ENCODE results near the gene FOXO4.

Gene FOXO4

DNA sequence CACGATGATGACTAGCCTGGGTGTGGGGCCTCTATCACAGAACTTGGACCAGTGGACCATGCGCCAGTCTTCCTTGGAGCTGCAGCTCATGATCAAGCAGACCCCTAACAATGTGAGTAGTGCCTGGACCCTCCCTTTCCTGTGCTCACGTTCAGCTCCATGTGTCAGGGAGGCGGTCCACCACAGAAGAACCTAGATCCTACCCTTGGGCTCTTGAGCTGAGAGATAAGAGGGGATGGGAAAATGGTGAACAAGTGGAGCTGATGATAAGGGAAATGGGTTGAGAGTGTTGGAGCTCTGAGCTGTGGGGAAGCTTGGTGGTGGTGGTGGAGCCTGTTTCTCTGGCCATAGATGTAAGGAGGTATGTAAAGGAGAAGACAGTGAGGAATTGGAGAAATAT, 35.9 kb downstream of the FOXO4 start:
- no peak for DNase-seq (ENCODE audit: low read depth, low spot score)

- DNase-seq (ENCODE audit: low read depth, low spot score) = no peak
Measured at GRCh38 chrX:71140440-71140839, 44.8 kb downstream of the FOXO4 start.

DNA sequence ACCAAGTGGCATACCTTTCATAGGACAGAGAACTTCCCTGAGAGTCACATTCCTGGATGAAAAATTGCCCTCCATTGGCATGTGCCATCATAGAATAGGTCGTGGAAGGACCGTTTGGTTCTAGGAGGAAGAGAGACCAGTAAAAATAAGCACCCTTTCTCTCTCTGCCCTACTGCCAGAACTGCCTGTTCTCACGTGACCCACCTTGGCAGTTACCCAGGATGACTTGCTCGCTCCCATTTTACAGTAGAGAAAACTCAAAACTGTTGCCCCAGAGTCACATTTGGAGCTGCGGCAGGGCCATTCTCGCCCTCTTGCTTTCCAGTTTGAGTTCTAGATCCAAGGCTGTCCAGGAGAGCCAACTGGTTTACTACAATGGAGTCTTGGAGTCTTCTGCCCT, 47.9 kb downstream of the FOXO4 start:
- DNase-seq (ENCODE audit: low read depth, low spot score) = no peak

DNA sequence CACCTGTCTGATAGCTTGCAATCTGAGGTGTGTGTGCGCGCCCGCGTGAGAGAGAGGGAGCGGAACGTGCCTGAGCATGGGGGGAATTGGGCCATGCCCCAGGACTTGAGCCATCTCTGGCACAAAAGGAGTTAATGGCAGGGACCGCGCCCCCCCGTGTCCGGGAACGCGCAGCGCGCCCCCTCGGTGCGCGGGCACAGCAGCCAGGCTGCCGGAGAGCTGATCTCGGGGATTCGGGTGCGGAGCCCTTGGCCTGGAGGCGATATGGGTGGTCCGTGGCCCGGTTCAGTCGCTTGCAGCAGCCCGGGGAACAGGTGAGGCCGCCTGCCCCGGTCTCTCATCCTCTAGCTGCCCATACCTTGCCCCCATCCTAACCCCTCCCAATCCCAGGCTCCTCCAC, 49.0 kb downstream of the FOXO4 start, which contains the start of gene NLGN3:
TSS of gene NLGN3 (plus strand) at position 191 of the 400 bp plus-strand sequence. CDS start 2,909 bp downstream, outside the sequence.
- DNase-seq (ENCODE audit: low read depth, low spot score) = no peak

- DNase-seq (ENCODE audit: low read depth, low spot score) = no peak
Measured at GRCh38 chrX:71147496-71148277, 52.0 kb downstream of the FOXO4 start.

- DNase-seq (ENCODE audit: low read depth, low spot score) = no peak
Measured at GRCh38 chrX:71148278-71148663, 52.6 kb downstream of the FOXO4 start.

DNA sequence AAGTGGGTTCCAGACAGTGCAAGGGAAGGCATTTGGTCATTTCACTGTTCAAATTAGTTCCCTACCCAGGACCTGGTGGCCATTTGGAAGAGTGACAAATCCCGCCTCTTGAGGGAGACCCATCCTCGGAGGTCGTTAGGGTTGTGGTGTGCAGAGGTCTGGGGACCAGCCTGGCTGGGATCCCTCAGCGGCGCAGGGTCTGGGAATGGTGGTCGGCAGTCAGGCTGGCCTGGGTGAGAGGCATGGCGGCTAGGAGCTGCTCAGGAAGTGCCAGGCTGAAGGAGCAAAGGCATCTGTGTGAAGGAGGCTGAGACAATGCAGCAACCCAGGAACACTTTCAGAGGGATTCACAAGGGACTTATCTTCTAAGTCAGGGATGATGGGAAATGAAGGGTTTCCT, 55.7 kb downstream of the FOXO4 start:
- no peak for DNase-seq (ENCODE audit: low read depth, low spot score)

Measured in activated naive CD8-positive, alpha-beta T cell treated with anti-CD3 and anti-CD28 coated beads, Interleukin-2, amount 50 U/mL, for 16 hours (primary cell).